Measurements from ENCODE around the gene CNMD. TPM values are rescaled to one million over a fixed set of nuclear protein-coding genes. Genes with fewer than 3 reads are reported as not detected.
"Not testable (repeated sequence)": the region's sequence is repeated elsewhere in the genome, so short reads cannot be mapped to it uniquely, and the experiment has no call there.

Gene CNMD
- total RNA-seq, 1 experiment from 2014 or later: 2.6 TPM

DNA sequence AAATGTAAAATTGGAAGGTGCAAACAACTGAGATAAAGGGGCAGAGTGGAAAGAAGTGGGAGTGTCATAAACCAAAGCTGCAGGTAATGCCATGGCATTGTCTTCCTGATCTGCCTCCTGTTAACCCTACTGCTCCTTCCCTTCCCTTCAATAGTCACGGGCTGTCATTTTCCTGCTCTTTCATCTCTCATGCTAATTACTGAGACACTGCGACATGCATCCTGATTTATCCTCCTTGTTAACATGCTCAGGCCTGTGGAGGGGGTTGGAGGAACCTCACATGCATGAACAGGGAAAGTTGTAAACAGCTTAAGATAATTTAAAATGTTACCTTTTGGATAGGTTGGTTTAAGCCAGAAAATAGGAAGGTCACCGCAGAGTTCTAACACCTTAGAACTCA is 27.2 kb downstream of the CNMD start:
- H3K4me1 ChIP-seq (ENCODE audit: insufficient read depth, low read length, poor library complexity, severe bottlenecking): no peaks in the 10 kb centered on the region
- no peaks in the 10 kb centered on the region for H3K9me3 ChIP-seq (ENCODE audit: low read depth, low read length, poor library complexity, severe bottlenecking)
- no TSS peak for BruUV-seq (replicated peaks)
- TF ChIP-seq EZH2 (IDR thresholded peaks at IDR 0.05; ENCODE audit: borderline replicate concordance, low read depth, low read length, poor library complexity, severe bottlenecking): no peak
- TF ChIP-seq, protein P1, sequence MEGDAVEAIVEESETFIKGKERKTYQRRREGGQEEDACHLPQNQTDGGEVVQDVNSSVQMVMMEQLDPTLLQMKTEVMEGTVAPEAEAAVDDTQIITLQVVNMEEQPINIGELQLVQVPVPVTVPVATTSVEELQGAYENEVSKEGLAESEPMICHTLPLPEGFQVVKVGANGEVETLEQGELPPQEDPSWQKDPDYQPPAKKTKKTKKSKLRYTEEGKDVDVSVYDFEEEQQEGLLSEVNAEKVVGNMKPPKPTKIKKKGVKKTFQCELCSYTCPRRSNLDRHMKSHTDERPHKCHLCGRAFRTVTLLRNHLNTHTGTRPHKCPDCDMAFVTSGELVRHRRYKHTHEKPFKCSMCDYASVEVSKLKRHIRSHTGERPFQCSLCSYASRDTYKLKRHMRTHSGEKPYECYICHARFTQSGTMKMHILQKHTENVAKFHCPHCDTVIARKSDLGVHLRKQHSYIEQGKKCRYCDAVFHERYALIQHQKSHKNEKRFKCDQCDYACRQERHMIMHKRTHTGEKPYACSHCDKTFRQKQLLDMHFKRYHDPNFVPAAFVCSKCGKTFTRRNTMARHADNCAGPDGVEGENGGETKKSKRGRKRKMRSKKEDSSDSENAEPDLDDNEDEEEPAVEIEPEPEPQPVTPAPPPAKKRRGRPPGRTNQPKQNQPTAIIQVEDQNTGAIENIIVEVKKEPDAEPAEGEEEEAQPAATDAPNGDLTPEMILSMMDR (conservative IDR thresholded peaks at IDR 0.05; ENCODE audit: low read depth, low read length): no peak
- no peaks in the 10 kb centered on the region for H3K27me3 ChIP-seq (replicated peaks; ENCODE audit: insufficient read depth, low read depth, low read length, poor library complexity)
- no peak overlapping the region for H3K27ac ChIP-seq (ENCODE audit: low read depth, low read length, poor library complexity, severe bottlenecking)
- DNase-seq (ENCODE audit: low spot score): no peak
- CTCF ChIA-PET: interaction anchor here (0.7 kb wide), 1 partner anchor 1572 kb away, joined by 3 read pairs; no protein-coding TSS in a partner anchor
- H3K36me3 ChIP-seq (ENCODE audit: insufficient read depth, low read length, poor library complexity, severe bottlenecking): no peaks in the 10 kb centered on the region
- no peak overlapping the region for H3K4me3 ChIP-seq (ENCODE audit: low read depth, low read length, poor library complexity, severe bottlenecking)
- intact Hi-C loops (cut with micrococcal nuclease; ENCODE audit: unreplicated experiment): no loop called here
- POLR2A ChIA-PET (ENCODE audit: low non-redundant PET): no interaction called here

DNA sequence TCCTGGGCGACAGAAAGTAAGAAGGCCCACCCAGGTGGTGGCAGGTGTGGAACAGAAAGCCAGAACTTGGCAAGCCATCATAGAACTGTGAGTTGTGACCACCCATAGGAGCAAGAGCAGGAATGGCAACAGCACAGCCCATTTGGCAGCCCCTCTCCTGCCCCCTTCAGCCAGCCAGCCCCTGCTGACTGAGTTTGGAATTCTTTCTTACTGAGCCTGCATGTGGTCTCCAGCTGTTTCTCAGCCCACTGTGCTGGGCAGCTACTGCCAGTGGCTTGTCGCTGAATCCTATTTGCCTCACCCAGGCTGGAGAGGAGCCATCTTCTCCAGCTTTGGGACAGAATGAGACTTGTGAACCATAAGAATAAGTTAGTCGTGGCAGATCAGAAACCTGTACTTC is 28.3 kb downstream of the CNMD start:
- BruUV-seq (replicated peaks): no TSS peak
- DNase-seq (ENCODE audit: low spot score): no peak
- Histone ChIP-seq H3K36me3 (ENCODE audit: insufficient read depth, low read length, poor library complexity, severe bottlenecking) (no peaks in the 10 kb centered on the region), H3K9me3 (ENCODE audit: low read depth, low read length, poor library complexity, severe bottlenecking) (no peaks in the 10 kb centered on the region), H3K4me1 (ENCODE audit: insufficient read depth, low read length, poor library complexity, severe bottlenecking) (peaks cover 2% of the 10 kb centered on the region), H3K27me3 (replicated peaks; ENCODE audit: insufficient read depth, low read depth, low read length, poor library complexity) (no peaks in the 10 kb centered on the region), H3K4me3 (ENCODE audit: low read depth, low read length, poor library complexity, severe bottlenecking) (no peak overlapping the region), H3K27ac (ENCODE audit: low read depth, low read length, poor library complexity, severe bottlenecking) (no peak overlapping the region)
- TF ChIP-seq EZH2 (IDR thresholded peaks at IDR 0.05; ENCODE audit: borderline replicate concordance, low read depth, low read length, poor library complexity, severe bottlenecking): no peak
- TF ChIP-seq, protein P1 (conservative IDR thresholded peaks at IDR 0.05; ENCODE audit: low read depth, low read length): no peak
- POLR2A ChIA-PET (ENCODE audit: low non-redundant PET): no interaction called here
- intact Hi-C loops (cut with micrococcal nuclease; ENCODE audit: unreplicated experiment): no loop called here
- CTCF ChIA-PET: interaction anchor here (0.9 kb wide), 1 partner anchor 98 kb away, joined by 3 read pairs; no protein-coding TSS in a partner anchor

DNA sequence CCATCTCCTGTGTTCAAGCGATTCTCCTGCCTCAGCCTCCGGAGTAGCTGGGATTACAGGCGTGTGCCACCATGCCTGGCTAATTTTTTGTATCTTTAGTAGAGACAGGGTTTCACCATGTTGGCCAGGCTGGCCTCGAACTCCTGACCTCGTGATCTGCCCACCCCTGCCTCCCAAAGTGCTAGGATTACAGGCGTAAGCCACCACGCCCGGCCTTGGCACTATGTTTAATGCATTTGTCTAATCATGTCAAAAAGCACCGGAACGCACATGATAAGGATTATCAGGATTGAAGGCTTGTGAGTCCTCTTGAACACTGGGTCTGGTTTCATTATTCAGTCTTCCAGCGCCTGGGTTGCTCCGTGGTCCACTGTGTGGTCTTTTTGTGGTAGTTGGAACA is 31.4 kb downstream of the CNMD start:
- peaks cover 21% of the 10 kb centered on the region for H3K4me1 ChIP-seq (ENCODE audit: insufficient read depth, low read length, poor library complexity, severe bottlenecking)
- H3K4me3 ChIP-seq (ENCODE audit: low read depth, low read length, poor library complexity, severe bottlenecking); H3K27ac ChIP-seq (ENCODE audit: low read depth, low read length, poor library complexity, severe bottlenecking); H3K27me3 ChIP-seq (replicated peaks; ENCODE audit: insufficient read depth, low read depth, low read length, poor library complexity); POLR2A ChIA-PET (ENCODE audit: low non-redundant PET); intact Hi-C loops (cut with micrococcal nuclease; ENCODE audit: unreplicated experiment); H3K9me3 ChIP-seq (ENCODE audit: low read depth, low read length, poor library complexity, severe bottlenecking); CTCF ChIA-PET; BruUV-seq (replicated peaks); H3K36me3 ChIP-seq (ENCODE audit: insufficient read depth, low read length, poor library complexity, severe bottlenecking); DNase-seq (ENCODE audit: low spot score): not testable (repeated sequence)

DNA sequence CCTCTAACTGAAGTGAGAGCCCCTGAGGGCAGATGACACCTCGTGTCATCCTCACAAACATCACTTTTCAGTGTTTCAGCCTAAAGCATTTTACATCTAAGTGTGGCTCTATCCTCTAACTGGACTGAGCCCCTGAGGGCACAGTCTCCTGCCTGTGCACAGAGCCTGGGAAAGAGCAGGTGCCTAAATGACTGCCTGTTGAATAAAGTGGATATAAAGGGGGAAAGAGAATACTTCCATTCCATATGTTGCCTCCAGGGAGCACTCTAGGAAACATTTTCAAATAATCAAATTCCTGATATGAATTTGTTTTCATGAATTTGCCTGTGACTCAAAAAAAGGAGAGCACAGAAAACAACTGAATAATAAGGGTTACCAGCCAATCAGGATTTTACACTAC is 32.2 kb downstream of the CNMD start:
- TF ChIP-seq, protein P1 (conservative IDR thresholded peaks at IDR 0.05; ENCODE audit: low read depth, low read length): peak; percentile 35; the same call in 1 of the 2 replicates
- TF ChIP-seq EZH2 (IDR thresholded peaks at IDR 0.05; ENCODE audit: borderline replicate concordance, low read depth, low read length, poor library complexity, severe bottlenecking): no peak
- intact Hi-C loops (cut with micrococcal nuclease; ENCODE audit: unreplicated experiment): no loop called here
- H3K9me3 ChIP-seq (ENCODE audit: low read depth, low read length, poor library complexity, severe bottlenecking): no peaks in the 10 kb centered on the region
- DNase-seq (ENCODE audit: low spot score): peak; percentile 23
- POLR2A ChIA-PET (ENCODE audit: low non-redundant PET): no interaction called here
- H3K4me1 ChIP-seq (ENCODE audit: insufficient read depth, low read length, poor library complexity, severe bottlenecking): peaks cover 30% of the 10 kb centered on the region
- H3K36me3 ChIP-seq (ENCODE audit: insufficient read depth, low read length, poor library complexity, severe bottlenecking): no peaks in the 10 kb centered on the region
- H3K4me3 ChIP-seq (ENCODE audit: low read depth, low read length, poor library complexity, severe bottlenecking): no peak overlapping the region
- CTCF ChIA-PET: no interaction called here
- H3K27ac ChIP-seq (ENCODE audit: low read depth, low read length, poor library complexity, severe bottlenecking): no peak overlapping the region
- BruUV-seq (replicated peaks): no TSS peak
- H3K27me3 ChIP-seq (replicated peaks; ENCODE audit: insufficient read depth, low read depth, low read length, poor library complexity): no peaks in the 10 kb centered on the region
